Epidermal melanocyte (primary cell): ENCODE data around the gene TXNDC12.
"Not testable (repeated sequence)": the region's sequence is repeated elsewhere in the genome, so short reads cannot be mapped to it uniquely, and the experiment has no call there.

Source experiments
- DNase-seq: peaks from one replicate; pipeline ENCODE4 v3.0.0; 2011; ENCODE audit warnings: low spot score; ENCODE audit not compliant: insufficient read length

Gene TXNDC12

GRCh38 chr1:52055066-52055865 lies at the start of gene TXNDC12:
TSS of gene TXNDC12 (minus strand) at chr1:52055191. CDS start at chr1:52055096, 95 bp downstream.
- DNase-seq: peak; percentile 89

GRCh38 chr1:52102336-52103013 lies 47.5 kb upstream of the TXNDC12 start:
- no peak for DNase-seq

- no peak for DNase-seq
These were observed 43.3 kb upstream of the TXNDC12 start for GRCh38 chr1:52098139-52098871.

- no peak for DNase-seq
These were observed 41.2 kb upstream of the TXNDC12 start for GRCh38 chr1:52096216-52096615.

GRCh38 chr1:52094300-52094699 lies 39.3 kb upstream of the TXNDC12 start:
- not testable (repeated sequence) for DNase-seq

- not testable (repeated sequence) for DNase-seq
These were observed 32.9 kb upstream of the TXNDC12 start for GRCh38 chr1:52087892-52088291.

- no peak for DNase-seq
These were observed 25.0 kb upstream of the TXNDC12 start for GRCh38 chr1:52080014-52080415.

- not testable (repeated sequence) for DNase-seq
These were observed 22.3 kb upstream of the TXNDC12 start for GRCh38 chr1:52077277-52077676.

GRCh38 chr1:52072291-52072690 lies 17.3 kb upstream of the TXNDC12 start:
- DNase-seq: peak; percentile 27

GRCh38 chr1:52070704-52071103 lies 15.7 kb upstream of the TXNDC12 start:
- DNase-seq: no peak

GRCh38 chr1:52063192-52063591 lies 8.2 kb upstream of the TXNDC12 start:
- DNase-seq: no peak

GRCh38 chr1:52060822-52061221 lies 5.8 kb upstream of the TXNDC12 start:
- no peak for DNase-seq

GRCh38 chr1:52059888-52060287 lies 4.9 kb upstream of the TXNDC12 start:
- no peak for DNase-seq

GRCh38 chr1:52059321-52059720 lies 4.3 kb upstream of the TXNDC12 start:
- no peak for DNase-seq

- no peak for DNase-seq
These were observed 3.0 kb upstream of the TXNDC12 start for GRCh38 chr1:52057876-52058415.

- no peak for DNase-seq
These were observed 2.3 kb upstream of the TXNDC12 start for GRCh38 chr1:52057255-52057654.

GRCh38 chr1:52056937-52057231 lies 1.9 kb upstream of the TXNDC12 start:
- no peak for DNase-seq

GRCh38 chr1:52056163-52056936 lies 1.4 kb upstream of the TXNDC12 start, which contains the start of gene BTF3L4:
TSS of gene BTF3L4 (plus strand) at chr1:52056295. CDS start at chr1:52059848, 3,553 bp downstream.
- DNase-seq: peak; percentile 88

- DNase-seq: no peak
These were observed 823 bp upstream of the TXNDC12 start for GRCh38 chr1:52055866-52056162.

- no peak for DNase-seq
These were observed 410 bp downstream of the TXNDC12 start for GRCh38 chr1:52054496-52055065.

GRCh38 chr1:52053862-52054261 lies 1.1 kb downstream of the TXNDC12 start:
- no peak for DNase-seq
